Measurements from ENCODE around the gene ZEB2. TPM values are rescaled to one million over a fixed set of nuclear protein-coding genes. Genes with fewer than 3 reads are reported as not detected.

The ZEB2 gene
- total and polyA plus RNA-seq, 10 of the 15 experiments (the other 5 are each of a cell fraction or from before 2014, with no cell fraction given), result 0.14 to 3.2 (median 0.84) TPM

GRCh38 chr2:144341538-144341937, 178.4 kb downstream of the ZEB2 start (continued):
- TF ChIP-seq STAT3 (IDR thresholded peaks at IDR 0.05; ENCODE audit: low read depth, low read length) (no peak), ZNF622 (IDR thresholded peaks at IDR 0.05) (no peak)

GRCh38 chr2:144339048-144339447, 180.9 kb downstream of the ZEB2 start:
- Histone ChIP-seq H4K20me1 (ENCODE audit: control insufficient read depth, insufficient read depth) (no peaks in the 10 kb centered on the region), H3K4me3 (no peak overlapping the region), H3K9me3 (replicated peaks; ENCODE audit: control insufficient read depth, insufficient read depth, low read length) (no peaks in the 10 kb centered on the region), H3K4me2 (ENCODE audit: control insufficient read depth, insufficient read depth) (no peak overlapping the region), H3K27ac (ENCODE audit: control insufficient read depth, insufficient read depth) (no peak overlapping the region), H3K27me3 (replicated peaks in 1 of 2; ENCODE audit: control insufficient read depth in 2 of 2, insufficient read depth in 2 of 2, low read length in 1 of 2) (no peaks in the 10 kb centered on the region), H3K36me3 (ENCODE audit: control insufficient read depth in 2 of 2, insufficient read depth in 2 of 2, low read length in 1 of 2) (no peaks in the 10 kb centered on the region), H3K4me1 (ENCODE audit: control insufficient read depth, insufficient read depth, low read length) (no peaks in the 10 kb centered on the region), H2AFZ (ENCODE audit: control insufficient read depth, low read depth, low read length) (no peak overlapping the region), H3K9ac (ENCODE audit: control insufficient read depth, insufficient read depth, low read length) (no peak overlapping the region), H3K79me2 (ENCODE audit: control insufficient read depth, insufficient read depth, low read length) (no peaks in the 10 kb centered on the region)
- ATAC-seq, result no peak
- WGBS (ENCODE audit: insufficient coverage, insufficient replicate concordance, low lambda C conversion rate, missing lambda C conversion rate), result 100% methylated on average over 2 of the region's 2 CpGs
- SMC1A ChIA-PET (ENCODE audit: uncharacterized antibody, unreplicated experiment), result interaction anchor here (1.0 to 6.0 kb wide), 5 partner anchors 10 to 135 kb away, joined by 3 to 44 read pairs (median 5); no protein-coding TSS in a partner anchor
- in situ Hi-C loops (cut with MboI), result no loop called here
- no peak for TF ChIP-seq CEBPZ (IDR thresholded peaks at IDR 0.05; ENCODE audit: low read depth, low read length)
- no peak for TF ChIP-seq MYC (IDR thresholded peaks at IDR 0.05; ENCODE audit: insufficient read depth, insufficient read length, insufficient replicate concordance, low read length, severe bottlenecking)
- no peak for TF ChIP-seq POLR2AphosphoS5 (IDR thresholded peaks at IDR 0.05; ENCODE audit: low read length)
- no peak for TF ChIP-seq SUZ12 (IDR thresholded peaks at IDR 0.05; ENCODE audit: unreplicated experiment)
- CTCF ChIA-PET, result interaction anchor here (1.4 kb wide), 1 partner anchor 16 kb away, joined by 5 read pairs; no protein-coding TSS in a partner anchor
- DNase-seq (ENCODE audit: low read depth, low spot score), result no peak
- no TSS peak for BruUV-seq (replicated peaks)
- intact Hi-C loops (cut with micrococcal nuclease; ENCODE audit: unreplicated experiment), result no loop called here
- no peak for FAIRE-seq
- RAD21 ChIA-PET (ENCODE audit: unreplicated experiment), result interaction anchor here (0.7 kb wide), 1 partner anchor 35 kb away, joined by 3 read pairs; no protein-coding TSS in a partner anchor
- POLR2A ChIA-PET, result no interaction called here

Measured in GM12878 (cell line).